ENCODE data around the gene BLCAP.
"Not testable (repeated sequence)": the region's sequence is repeated elsewhere in the genome, so short reads cannot be mapped to it uniquely, and the experiment has no call there.

BLCAP gene

GRCh38 chr20:37547912-37548311 lies 20.2 kb upstream of the BLCAP start:
- H3K27ac Mint-ChIP-seq: no peak overlapping the region
- H3K9me3 Mint-ChIP-seq: peaks cover 2% of the 10 kb centered on the region
- H3K4me1 Mint-ChIP-seq: peaks cover 4% of the 10 kb centered on the region
- H3K27me3 Mint-ChIP-seq (ENCODE audit: low read depth): no peaks in the 10 kb centered on the region
- H3K4me3 Mint-ChIP-seq: no peak overlapping the region
- no peaks in the 10 kb centered on the region for H3K36me3 Mint-ChIP-seq (ENCODE audit: low read depth)
- no peak for TF ChIP-seq CTCF (IDR thresholded peaks at IDR 0.05; ENCODE audit: unreplicated experiment in 3 of 3)

- H3K27ac Mint-ChIP-seq: no peak overlapping the region
- peaks cover 9% of the 10 kb centered on the region for H3K4me1 Mint-ChIP-seq
- TF ChIP-seq CTCF (IDR thresholded peaks at IDR 0.05; ENCODE audit: unreplicated experiment in 3 of 3): no peak
- peaks cover 2% of the 10 kb centered on the region for H3K9me3 Mint-ChIP-seq
- no peaks in the 10 kb centered on the region for H3K27me3 Mint-ChIP-seq (ENCODE audit: low read depth)
- H3K4me3 Mint-ChIP-seq: no peak overlapping the region
- no peaks in the 10 kb centered on the region for H3K36me3 Mint-ChIP-seq (ENCODE audit: low read depth)
Measured at GRCh38 chr20:37545516-37545915, 17.8 kb upstream of the BLCAP start.

GRCh38 chr20:37544386-37544785 lies 16.7 kb upstream of the BLCAP start:
- Mint-ChIP-seq H3K4me1 (peaks cover 18% of the 10 kb centered on the region), H3K27ac (no peak overlapping the region), H3K36me3 (ENCODE audit: low read depth) (no peaks in the 10 kb centered on the region), H3K4me3 (no peak overlapping the region), H3K27me3 (ENCODE audit: low read depth) (no peaks in the 10 kb centered on the region), H3K9me3 (no peaks in the 10 kb centered on the region)
- TF ChIP-seq CTCF (IDR thresholded peaks at IDR 0.05; ENCODE audit: unreplicated experiment in 3 of 3): no peak

- Mint-ChIP-seq H3K27ac (no peak overlapping the region), H3K4me1 (peaks cover 23% of the 10 kb centered on the region), H3K9me3 (no peaks in the 10 kb centered on the region)
Measured at GRCh38 chr20:37543828-37544227, 16.2 kb upstream of the BLCAP start.

GRCh38 chr20:37542281-37542680 lies 14.6 kb upstream of the BLCAP start:
- Mint-ChIP-seq H3K27me3 (ENCODE audit: low read depth) (no peaks in the 10 kb centered on the region), H3K36me3 (ENCODE audit: low read depth) (no peaks in the 10 kb centered on the region), H3K9me3 (no peaks in the 10 kb centered on the region), H3K4me3 (no peak overlapping the region), H3K27ac (peak overlapping the region in 1 of 3 experiments; percentile 51), H3K4me1 (peaks cover 23% of the 10 kb centered on the region)
- no peak for TF ChIP-seq CTCF (IDR thresholded peaks at IDR 0.05; ENCODE audit: unreplicated experiment in 3 of 3)

More at GRCh38 chr20:37543828-37544227, 16.2 kb upstream of the BLCAP start:
- Mint-ChIP-seq H3K4me3 (no peak overlapping the region), H3K27me3 (ENCODE audit: low read depth) (no peaks in the 10 kb centered on the region), H3K36me3 (ENCODE audit: low read depth) (no peaks in the 10 kb centered on the region)
- peak; percentile 33 to 51 (median 49) for TF ChIP-seq CTCF (IDR thresholded peaks at IDR 0.05; ENCODE audit: unreplicated experiment in 3 of 3)

GRCh38 chr20:37541326-37541725 lies 13.7 kb upstream of the BLCAP start:
- H3K27ac Mint-ChIP-seq: peak overlapping the region in 1 of 3 experiments; percentile 24
- H3K36me3 Mint-ChIP-seq (ENCODE audit: low read depth): no peaks in the 10 kb centered on the region
- peaks cover 4% of the 10 kb centered on the region for H3K27me3 Mint-ChIP-seq (ENCODE audit: low read depth)
- H3K4me3 Mint-ChIP-seq: peak overlapping the region in 2 of 3 experiments; percentile 15 to 29
- no peak for TF ChIP-seq CTCF (IDR thresholded peaks at IDR 0.05; ENCODE audit: unreplicated experiment in 3 of 3)
- H3K4me1 Mint-ChIP-seq: peaks cover 23% of the 10 kb centered on the region
- H3K9me3 Mint-ChIP-seq: no peaks in the 10 kb centered on the region

- not testable (repeated sequence) for H3K27me3 Mint-ChIP-seq (ENCODE audit: low read depth); H3K9me3 Mint-ChIP-seq; H3K4me3 Mint-ChIP-seq; H3K36me3 Mint-ChIP-seq (ENCODE audit: low read depth); H3K27ac Mint-ChIP-seq
- H3K4me1 Mint-ChIP-seq: peaks cover 23% of the 10 kb centered on the region
Measured at GRCh38 chr20:37540838-37541237, 13.2 kb upstream of the BLCAP start.

Data from nephron (organoid).